ENCODE measurements around the gene MAST4.
"Not testable (repeated sequence)": the region's sequence is repeated elsewhere in the genome, so short reads cannot be mapped to it uniquely, and the experiment has no call there.

The MAST4 gene

GRCh38 chr5:66652818-66653217, 56.6 kb downstream of the MAST4 start:
- DNase-seq, result no peak

- no peak for DNase-seq
Measured at GRCh38 chr5:66653325-66653724, 57.1 kb downstream of the MAST4 start.

GRCh38 chr5:66655395-66656324, 59.5 kb downstream of the MAST4 start:
- DNase-seq, result no peak

GRCh38 chr5:66658516-66658915, 62.3 kb downstream of the MAST4 start:
- DNase-seq, result no peak

- no peak for DNase-seq
Measured at GRCh38 chr5:66659780-66660179, 63.6 kb downstream of the MAST4 start.

GRCh38 chr5:66660396-66660795, 64.2 kb downstream of the MAST4 start:
- DNase-seq, result no peak

- no peak for DNase-seq
Measured at GRCh38 chr5:66661149-66661548, 65.0 kb downstream of the MAST4 start.

GRCh38 chr5:66666778-66667177, 70.6 kb downstream of the MAST4 start:
- DNase-seq, result no peak

- no peak for DNase-seq
Measured at GRCh38 chr5:66669086-66669861, 73.1 kb downstream of the MAST4 start.

- no peak for DNase-seq
Measured at GRCh38 chr5:66669862-66670195, 73.6 kb downstream of the MAST4 start.

GRCh38 chr5:66671305-66671704, 75.1 kb downstream of the MAST4 start:
- DNase-seq, result no peak

GRCh38 chr5:66674802-66675201, 78.6 kb downstream of the MAST4 start:
- DNase-seq, result no peak

GRCh38 chr5:66675406-66675805, 79.2 kb downstream of the MAST4 start:
- no peak for DNase-seq

GRCh38 chr5:66680221-66680620, 84.0 kb downstream of the MAST4 start:
- no peak for DNase-seq

GRCh38 chr5:66680804-66681203, 84.6 kb downstream of the MAST4 start:
- no peak for DNase-seq

GRCh38 chr5:66684663-66685062, 88.5 kb downstream of the MAST4 start:
- DNase-seq, result no peak

- no peak for DNase-seq
Measured at GRCh38 chr5:66689522-66690220, 93.5 kb downstream of the MAST4 start.

GRCh38 chr5:66694036-66694435, 97.8 kb downstream of the MAST4 start:
- no peak for DNase-seq

- not testable (repeated sequence) for DNase-seq
Measured at GRCh38 chr5:66695840-66696239, 99.6 kb downstream of the MAST4 start.

- no peak for DNase-seq
Measured at GRCh38 chr5:66697796-66698564, 101.8 kb downstream of the MAST4 start.

- no peak for DNase-seq
Measured at GRCh38 chr5:66701244-66701643, 105.1 kb downstream of the MAST4 start.

- no peak for DNase-seq
Measured at GRCh38 chr5:66702426-66702825, 106.2 kb downstream of the MAST4 start.

Measured in activated CD4-positive, CD25-positive, alpha-beta regulatory T cell (primary cell).